Measurements from ENCODE around the gene CBL. TPM values are rescaled to one million over a fixed set of nuclear protein-coding genes. Genes with fewer than 3 reads are reported as not detected.

Gene CBL
- total RNA-seq, 1 donor from 2014 or later, result 15.5 TPM

- peaks cover 32% of the 10 kb centered on the region for H3K4me1 ChIP-seq
- intact Hi-C loops (cut with DNase I), result loop anchor here (5.0 to 10.0 kb wide), 2 partner anchors 108 to 114 kb away; partner anchors contain the start of gene MCAM
- DNase-seq (ENCODE audit: extremely low spot score in 2 of 2), result no peak
- H3K36me3 ChIP-seq, result no peaks in the 10 kb centered on the region
- no peaks in the 10 kb centered on the region for H3K9me3 ChIP-seq
- TF ChIP-seq CTCF (IDR thresholded peaks at IDR 0.05) (no peak), POLR2AphosphoS5 (IDR thresholded peaks at IDR 0.05; ENCODE audit: insufficient read depth in 1 of 2, low read depth in 1 of 2) (no peak), POLR2A (IDR thresholded peaks at IDR 0.05) (no peak)
- no peak overlapping the region for H3K27ac ChIP-seq
- no peaks in the 10 kb centered on the region for H3K27me3 ChIP-seq
- H3K4me3 ChIP-seq, result no peak overlapping the region
Observed at GRCh38 chr11:119209186-119209585, 3.0 kb downstream of the CBL start.

GRCh38 chr11:119210050-119210449 is 3.9 kb downstream of the CBL start:
- Histone ChIP-seq H3K27ac (no peak overlapping the region), H3K36me3 (no peaks in the 10 kb centered on the region), H3K27me3 (no peaks in the 10 kb centered on the region), H3K4me3 (no peak overlapping the region), H3K9me3 (no peaks in the 10 kb centered on the region), H3K4me1 (peaks cover 30% of the 10 kb centered on the region)
- no peak for DNase-seq (ENCODE audit: extremely low spot score in 2 of 2)
- intact Hi-C loops (cut with DNase I), result no loop called here
- TF ChIP-seq POLR2AphosphoS5 (IDR thresholded peaks at IDR 0.05; ENCODE audit: insufficient read depth in 1 of 2, low read depth in 1 of 2), result no peak
- TF ChIP-seq POLR2A (IDR thresholded peaks at IDR 0.05), result no peak
- no peak for TF ChIP-seq CTCF (IDR thresholded peaks at IDR 0.05)

GRCh38 chr11:119218141-119218878 is 12.2 kb downstream of the CBL start:
- no peaks in the 10 kb centered on the region for H3K27me3 ChIP-seq
- H3K4me3 ChIP-seq, result no peak overlapping the region
- no peak for DNase-seq (ENCODE audit: extremely low spot score in 2 of 2)
- intact Hi-C loops (cut with DNase I), result no loop called here
- TF ChIP-seq POLR2A (IDR thresholded peaks at IDR 0.05) (no peak), CTCF (IDR thresholded peaks at IDR 0.05) (no peak), POLR2AphosphoS5 (IDR thresholded peaks at IDR 0.05; ENCODE audit: insufficient read depth in 1 of 2, low read depth in 1 of 2) (peak in 1 of 2 donors; percentile 40)
- H3K4me1 ChIP-seq, result peaks cover 12% of the 10 kb centered on the region
- H3K36me3 ChIP-seq, result no peaks in the 10 kb centered on the region
- H3K27ac ChIP-seq, result no peak overlapping the region
- H3K9me3 ChIP-seq, result no peaks in the 10 kb centered on the region

GRCh38 chr11:119222308-119222707 is 16.2 kb downstream of the CBL start:
- no peak for TF ChIP-seq POLR2A (IDR thresholded peaks at IDR 0.05)
- peaks cover 12% of the 10 kb centered on the region for H3K4me1 ChIP-seq
- no peak overlapping the region for H3K4me3 ChIP-seq
- no peaks in the 10 kb centered on the region for H3K36me3 ChIP-seq
- H3K27ac ChIP-seq, result no peak overlapping the region
- H3K9me3 ChIP-seq, result no peaks in the 10 kb centered on the region
- intact Hi-C loops (cut with DNase I), result no loop called here
- no peaks in the 10 kb centered on the region for H3K27me3 ChIP-seq
- no peak for DNase-seq (ENCODE audit: extremely low spot score in 2 of 2)

- no peak overlapping the region for H3K27ac ChIP-seq
- H3K4me1 ChIP-seq, result peaks cover 12% of the 10 kb centered on the region
- no peak for DNase-seq (ENCODE audit: extremely low spot score in 2 of 2)
- no peaks in the 10 kb centered on the region for H3K36me3 ChIP-seq
- H3K27me3 ChIP-seq, result no peaks in the 10 kb centered on the region
- intact Hi-C loops (cut with DNase I), result no loop called here
- H3K9me3 ChIP-seq, result no peaks in the 10 kb centered on the region
- H3K4me3 ChIP-seq, result no peak overlapping the region
- TF ChIP-seq POLR2AphosphoS5 (IDR thresholded peaks at IDR 0.05; ENCODE audit: insufficient read depth in 1 of 2, low read depth in 1 of 2), result no peak
- no peak for TF ChIP-seq POLR2A (IDR thresholded peaks at IDR 0.05)
- TF ChIP-seq CTCF (IDR thresholded peaks at IDR 0.05), result no peak
Observed at GRCh38 chr11:119222891-119223290, 16.8 kb downstream of the CBL start.
